Measurements from ENCODE around the gene HIF1A.
A peak's percentile ranks its signal among the peaks of the same experiment; 100 is the strongest.
"Not testable (repeated sequence)": the region's sequence is repeated elsewhere in the genome, so short reads cannot be mapped to it uniquely, and the experiment has no call there.

The HIF1A gene

GRCh38 chr14:61673305-61673704 lies 22.0 kb upstream of the HIF1A start:
- no peak for DNase-seq (ENCODE audit: low read depth)

- no peak for DNase-seq (ENCODE audit: low read depth)
Observed at GRCh38 chr14:61675291-61675690, 20.0 kb upstream of the HIF1A start.

- no peak for DNase-seq (ENCODE audit: low read depth)
Observed at GRCh38 chr14:61677479-61677878, 17.8 kb upstream of the HIF1A start.

GRCh38 chr14:61678975-61679374 lies 16.3 kb upstream of the HIF1A start:
- no peak for DNase-seq (ENCODE audit: low read depth)

- no peak for DNase-seq (ENCODE audit: low read depth)
Observed at GRCh38 chr14:61681413-61681812, 13.9 kb upstream of the HIF1A start.

GRCh38 chr14:61683108-61683507 lies 12.2 kb upstream of the HIF1A start:
- DNase-seq (ENCODE audit: low read depth) = no peak

GRCh38 chr14:61690039-61690438 lies 5.3 kb upstream of the HIF1A start:
- DNase-seq (ENCODE audit: low read depth) = no peak

- DNase-seq (ENCODE audit: low read depth) = no peak
Observed at GRCh38 chr14:61690982-61691381, 4.3 kb upstream of the HIF1A start.

GRCh38 chr14:61691495-61691894 lies 3.8 kb upstream of the HIF1A start:
- no peak for DNase-seq (ENCODE audit: low read depth)

- DNase-seq (ENCODE audit: low read depth) = no peak
Observed at GRCh38 chr14:61694039-61694438, 1.3 kb upstream of the HIF1A start.

GRCh38 chr14:61695695-61696527 lies 598 bp downstream of the HIF1A start:
- DNase-seq (ENCODE audit: low read depth) = peak; percentile 31

GRCh38 chr14:61696753-61697318 lies 1.5 kb downstream of the HIF1A start:
- DNase-seq (ENCODE audit: low read depth) = no peak

GRCh38 chr14:61698206-61698980 lies 3.1 kb downstream of the HIF1A start:
- no peak for DNase-seq (ENCODE audit: low read depth)

- DNase-seq (ENCODE audit: low read depth) = no peak
Observed at GRCh38 chr14:61699027-61699426, 3.7 kb downstream of the HIF1A start.

- no peak for DNase-seq (ENCODE audit: low read depth)
Observed at GRCh38 chr14:61700104-61700886, 5.0 kb downstream of the HIF1A start.

- DNase-seq (ENCODE audit: low read depth) = no peak
Observed at GRCh38 chr14:61701946-61702345, 6.6 kb downstream of the HIF1A start.

- no peak for DNase-seq (ENCODE audit: low read depth)
Observed at GRCh38 chr14:61703342-61704129, 8.2 kb downstream of the HIF1A start.

- no peak for DNase-seq (ENCODE audit: low read depth)
Observed at GRCh38 chr14:61704554-61704953, 9.2 kb downstream of the HIF1A start.

- DNase-seq (ENCODE audit: low read depth) = no peak
Observed at GRCh38 chr14:61705017-61705416, 9.7 kb downstream of the HIF1A start.

- no peak for DNase-seq (ENCODE audit: low read depth)
Observed at GRCh38 chr14:61706096-61706690, 10.9 kb downstream of the HIF1A start.

GRCh38 chr14:61707774-61708173 lies 12.5 kb downstream of the HIF1A start:
- not testable (repeated sequence) for DNase-seq (ENCODE audit: low read depth)

Data from stimulated activated CD8-positive, alpha-beta memory T cell treated with anti-CD3 and anti-CD28 coated beads, Interleukin-12 subunit alpha, Interleukin-12 subunit beta, amount 100 ng/mL, for 4 hours (primary cell).